HL-60/S4 (cell line): ENCODE results near the gene FAM107B.
"Not testable (repeated sequence)": the region's sequence is repeated elsewhere in the genome, so short reads cannot be mapped to it uniquely, and the experiment has no call there.

Experiments used
- in situ Hi-C: fragments of 300-500 bp; cut with MboI; formaldehyde crosslinking; loops from 2 replicates; pipeline ENCODE4 v1.14.3; 2022; ENCODE audit warnings: low sequenced_read_pairs

FAM107B gene

GRCh38 chr10:14604181-14605142 is 170.2 kb downstream of the FAM107B start:
- in situ Hi-C loops: no loop called here

GRCh38 chr10:14603534-14604102 is 171.1 kb downstream of the FAM107B start:
- in situ Hi-C loops: no loop called here

GRCh38 chr10:14602807-14603533 is 171.7 kb downstream of the FAM107B start:
- in situ Hi-C loops: no loop called here

- in situ Hi-C loops: no loop called here
These were observed 172.6 kb downstream of the FAM107B start for GRCh38 chr10:14601872-14602725.

- in situ Hi-C loops: no loop called here
These were observed 173.4 kb downstream of the FAM107B start for GRCh38 chr10:14601326-14601725.

- in situ Hi-C loops: no loop called here
These were observed 174.6 kb downstream of the FAM107B start for GRCh38 chr10:14600065-14600464.

- in situ Hi-C loops: no loop called here
These were observed 175.6 kb downstream of the FAM107B start for GRCh38 chr10:14598809-14599764.

GRCh38 chr10:14595526-14596182 is 179.0 kb downstream of the FAM107B start:
- in situ Hi-C loops: no loop called here

- in situ Hi-C loops: no loop called here
These were observed 179.7 kb downstream of the FAM107B start for GRCh38 chr10:14594878-14595525.

GRCh38 chr10:14593806-14594205 is 180.9 kb downstream of the FAM107B start:
- in situ Hi-C loops: no loop called here

- in situ Hi-C loops: no loop called here
These were observed 182.1 kb downstream of the FAM107B start for GRCh38 chr10:14592566-14592965.

- in situ Hi-C loops: no loop called here
These were observed 182.7 kb downstream of the FAM107B start for GRCh38 chr10:14592026-14592425.

- in situ Hi-C loops: not testable (repeated sequence)
These were observed 185.8 kb downstream of the FAM107B start for GRCh38 chr10:14588938-14589294.

- in situ Hi-C loops: no loop called here
These were observed 186.4 kb downstream of the FAM107B start for GRCh38 chr10:14588084-14588937.

GRCh38 chr10:14587540-14588083 is 187.1 kb downstream of the FAM107B start:
- in situ Hi-C loops: no loop called here

- in situ Hi-C loops: no loop called here
These were observed 187.8 kb downstream of the FAM107B start for GRCh38 chr10:14586901-14587300.
